ENCODE data around the gene POTEC. TPM values are rescaled to one million over a fixed set of nuclear protein-coding genes. Genes with fewer than 3 reads are reported as not detected.
"Not testable (repeated sequence)": the region's sequence is repeated elsewhere in the genome, so short reads cannot be mapped to it uniquely, and the experiment has no call there.

Gene POTEC
- total RNA-seq, 2 experiments from 2014 or later, result not detected

DNA sequence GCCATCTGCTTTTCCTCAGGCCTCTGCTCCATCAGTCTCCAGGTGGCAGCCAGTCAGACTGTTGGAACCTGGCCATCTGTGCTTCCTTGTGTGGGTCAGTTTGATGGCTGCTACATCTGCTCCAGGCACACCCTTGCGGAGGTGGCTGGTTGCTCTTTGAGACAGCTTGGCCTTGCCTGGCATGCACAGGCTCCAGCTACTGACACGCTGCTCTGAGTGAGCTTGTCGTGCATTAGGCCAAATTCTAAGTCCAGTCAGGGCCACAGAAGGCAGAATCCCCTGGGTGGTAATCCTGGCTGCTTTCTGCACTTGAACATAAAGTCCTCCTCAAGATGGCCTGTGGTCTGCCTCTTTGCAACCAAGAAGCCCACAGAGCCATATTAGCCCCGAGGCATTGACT, 41.5 kb downstream of the POTEC start:
- H2AFZ ChIP-seq (ENCODE audit: low read length); H3K4me2 ChIP-seq (ENCODE audit: low read length); H3K36me3 ChIP-seq (ENCODE audit: insufficient read depth, low read length); H4K20me1 ChIP-seq (ENCODE audit: insufficient read depth, low read length); H3K4me3 ChIP-seq (ENCODE audit: low read depth, low read length, poor library complexity, severe bottlenecking); H3K4me1 ChIP-seq (ENCODE audit: insufficient read depth, low read length, poor library complexity, severe bottlenecking); H3K27ac ChIP-seq (ENCODE audit: low read depth, low read length, poor library complexity, severe bottlenecking); POLR2A ChIA-PET; H3K9me3 ChIP-seq (ENCODE audit: low read length); H3K79me2 ChIP-seq (ENCODE audit: insufficient read depth, low read depth, low read length); H3K9me2 ChIP-seq (ENCODE audit: insufficient read depth, low read length); CTCF ChIA-PET (ENCODE audit: unreplicated experiment); DNase-seq (ENCODE audit: low spot score); BruUV-seq (replicated peaks); intact Hi-C loops (cut with micrococcal nuclease; ENCODE audit: unreplicated experiment): not testable (repeated sequence)

DNA sequence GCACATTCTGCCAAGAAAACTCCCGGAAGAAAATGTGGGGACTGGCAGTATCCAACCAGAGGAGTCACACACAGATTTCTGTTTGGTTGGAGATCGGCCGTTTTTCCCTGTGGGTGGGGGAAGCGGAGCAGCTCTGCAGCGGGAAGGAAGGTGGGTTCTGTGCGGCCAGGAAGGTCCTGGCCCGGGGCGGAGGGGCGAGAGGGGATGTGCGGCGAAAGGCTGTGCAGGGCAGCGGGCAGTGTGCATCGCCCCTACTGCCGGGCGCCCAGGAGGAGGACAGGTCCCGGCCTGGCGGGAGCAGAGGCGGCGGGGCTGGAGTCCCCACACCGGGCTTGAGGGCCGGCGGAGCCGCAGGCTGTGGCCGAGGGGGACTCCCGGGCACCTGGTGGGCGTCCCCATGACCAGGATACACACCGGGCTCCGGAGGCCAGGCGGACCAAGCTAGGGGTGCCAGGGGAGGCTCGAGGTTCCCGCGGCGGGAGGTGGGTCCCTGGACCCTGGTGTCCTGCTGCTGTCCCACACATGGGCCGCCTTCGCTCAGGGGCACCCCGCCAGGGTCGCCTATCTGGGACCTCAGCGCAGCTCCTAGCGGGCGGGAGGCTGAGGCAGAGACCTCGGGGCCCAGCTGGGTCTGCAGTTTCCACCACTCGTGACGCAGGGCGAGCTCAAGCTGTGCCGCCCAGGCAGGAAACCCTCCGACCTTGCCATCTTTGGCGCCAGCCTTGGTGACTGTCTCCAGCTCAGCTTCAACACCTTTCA, 54.0 kb downstream of the POTEC start:
- H3K4me2 ChIP-seq (ENCODE audit: low read length); intact Hi-C loops (cut with micrococcal nuclease; ENCODE audit: unreplicated experiment); H4K20me1 ChIP-seq (ENCODE audit: insufficient read depth, low read length); H3K79me2 ChIP-seq (ENCODE audit: insufficient read depth, low read depth, low read length); POLR2A ChIA-PET; H3K36me3 ChIP-seq (ENCODE audit: insufficient read depth, low read length); DNase-seq (ENCODE audit: low spot score); H3K9me2 ChIP-seq (ENCODE audit: insufficient read depth, low read length); H3K4me1 ChIP-seq (ENCODE audit: insufficient read depth, low read length, poor library complexity, severe bottlenecking); H3K9me3 ChIP-seq (ENCODE audit: low read length); H3K4me3 ChIP-seq (ENCODE audit: low read depth, low read length, poor library complexity, severe bottlenecking); CTCF ChIA-PET (ENCODE audit: unreplicated experiment); H3K27ac ChIP-seq (ENCODE audit: low read depth, low read length, poor library complexity, severe bottlenecking); H2AFZ ChIP-seq (ENCODE audit: low read length); BruUV-seq (replicated peaks): not testable (repeated sequence)

DNA sequence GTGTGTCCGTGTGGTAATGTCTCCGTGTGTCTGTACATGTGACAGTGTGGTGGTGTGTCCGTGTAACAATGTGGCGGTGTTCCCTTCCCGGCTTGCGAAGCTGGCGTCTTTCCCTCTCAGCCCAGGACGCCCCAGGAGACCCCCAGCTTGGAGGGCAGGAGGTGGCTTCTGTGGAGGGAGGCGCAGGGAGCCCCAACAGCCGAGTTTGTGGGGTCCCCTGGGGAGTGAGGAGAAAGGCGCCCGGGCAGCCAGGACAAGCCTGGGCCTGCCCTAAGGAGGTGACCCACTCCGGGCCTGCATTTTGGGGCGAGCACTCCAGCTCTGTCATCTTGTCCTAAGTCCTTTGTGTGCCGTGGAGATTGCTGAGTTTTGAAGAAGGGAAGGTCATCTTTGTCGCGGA, 54.6 kb downstream of the POTEC start:
- DNase-seq (ENCODE audit: low spot score), result not testable (repeated sequence)

DNA sequence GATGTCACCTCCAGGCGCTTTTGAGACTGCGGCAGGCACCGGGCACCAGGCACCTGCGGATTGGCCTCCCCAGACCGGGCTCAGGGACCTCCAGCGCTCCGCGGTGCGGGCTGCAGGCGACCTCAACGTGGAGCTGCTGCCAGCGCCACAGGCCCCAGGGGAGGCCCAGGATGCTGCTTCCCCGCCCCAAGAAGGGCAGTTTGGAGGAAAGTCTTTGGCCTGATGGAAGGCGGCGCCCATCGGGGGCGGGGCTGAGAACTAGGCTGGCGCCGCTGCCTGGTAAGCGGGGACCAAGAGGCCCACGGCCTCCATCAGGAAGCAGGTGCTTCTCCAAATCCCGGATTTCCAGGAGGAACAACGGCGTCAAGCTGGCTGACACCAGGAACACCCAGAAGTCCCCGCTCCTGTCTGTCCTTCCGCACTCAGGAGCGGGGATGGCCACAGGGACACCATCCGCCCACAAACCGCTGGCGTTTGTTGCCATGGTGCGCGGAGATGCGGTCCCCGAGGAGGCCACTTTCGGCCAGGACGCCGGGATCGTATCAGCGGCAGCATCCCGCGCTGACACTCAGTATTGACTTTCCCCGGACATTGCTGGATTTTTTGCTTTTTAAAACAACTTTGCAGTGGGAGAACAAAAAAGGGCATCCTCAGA, 56.3 kb downstream of the POTEC start:
- H2AFZ ChIP-seq (ENCODE audit: low read length); H3K27ac ChIP-seq (ENCODE audit: low read depth, low read length, poor library complexity, severe bottlenecking); H3K4me1 ChIP-seq (ENCODE audit: insufficient read depth, low read length, poor library complexity, severe bottlenecking); POLR2A ChIA-PET; H3K9me3 ChIP-seq (ENCODE audit: low read length); H3K79me2 ChIP-seq (ENCODE audit: insufficient read depth, low read depth, low read length); H3K36me3 ChIP-seq (ENCODE audit: insufficient read depth, low read length); BruUV-seq (replicated peaks); DNase-seq (ENCODE audit: low spot score); CTCF ChIA-PET (ENCODE audit: unreplicated experiment); H4K20me1 ChIP-seq (ENCODE audit: insufficient read depth, low read length); H3K4me2 ChIP-seq (ENCODE audit: low read length); H3K4me3 ChIP-seq (ENCODE audit: low read depth, low read length, poor library complexity, severe bottlenecking); H3K9me2 ChIP-seq (ENCODE audit: insufficient read depth, low read length); intact Hi-C loops (cut with micrococcal nuclease; ENCODE audit: unreplicated experiment): not testable (repeated sequence)

More for the DNA sequence above, 54.6 kb downstream of the POTEC start:
- H3K4me1 ChIP-seq (ENCODE audit: insufficient read depth, low read length, poor library complexity, severe bottlenecking); POLR2A ChIA-PET; CTCF ChIA-PET (ENCODE audit: unreplicated experiment); H3K27ac ChIP-seq (ENCODE audit: low read depth, low read length, poor library complexity, severe bottlenecking); H2AFZ ChIP-seq (ENCODE audit: low read length); BruUV-seq (replicated peaks); H3K9me3 ChIP-seq (ENCODE audit: low read length); H3K36me3 ChIP-seq (ENCODE audit: insufficient read depth, low read length); intact Hi-C loops (cut with micrococcal nuclease; ENCODE audit: unreplicated experiment); H3K4me3 ChIP-seq (ENCODE audit: low read depth, low read length, poor library complexity, severe bottlenecking); H3K4me2 ChIP-seq (ENCODE audit: low read length); H3K9me2 ChIP-seq (ENCODE audit: insufficient read depth, low read length); H3K79me2 ChIP-seq (ENCODE audit: insufficient read depth, low read depth, low read length); H4K20me1 ChIP-seq (ENCODE audit: insufficient read depth, low read length): not testable (repeated sequence)

DNA sequence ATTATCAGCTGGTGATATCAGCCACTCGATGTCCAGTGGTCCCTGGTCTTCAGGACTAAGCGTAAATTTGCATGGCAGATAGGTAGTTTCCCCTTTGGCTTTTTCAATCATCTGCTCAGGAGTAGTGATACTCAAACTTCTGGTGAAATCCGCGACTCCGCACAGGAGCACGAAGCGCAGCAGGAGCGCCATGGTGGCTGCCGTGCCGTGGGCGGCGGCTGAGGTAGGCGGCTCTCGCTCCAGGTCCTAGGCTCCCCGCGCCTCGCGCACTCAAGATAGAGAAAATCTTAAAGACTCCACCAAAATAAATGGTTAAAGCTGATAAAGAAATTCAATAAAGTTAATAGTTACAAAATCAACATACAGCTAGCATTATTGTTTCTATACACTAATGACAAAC, 64.3 kb downstream of the POTEC start:
- H3K4me3 ChIP-seq (ENCODE audit: low read depth, low read length, poor library complexity, severe bottlenecking); CTCF ChIA-PET (ENCODE audit: unreplicated experiment); H4K20me1 ChIP-seq (ENCODE audit: insufficient read depth, low read length); H3K4me2 ChIP-seq (ENCODE audit: low read length); H3K9me3 ChIP-seq (ENCODE audit: low read length); H3K79me2 ChIP-seq (ENCODE audit: insufficient read depth, low read depth, low read length); H3K27ac ChIP-seq (ENCODE audit: low read depth, low read length, poor library complexity, severe bottlenecking); H3K4me1 ChIP-seq (ENCODE audit: insufficient read depth, low read length, poor library complexity, severe bottlenecking); H2AFZ ChIP-seq (ENCODE audit: low read length); H3K9me2 ChIP-seq (ENCODE audit: insufficient read depth, low read length); intact Hi-C loops (cut with micrococcal nuclease; ENCODE audit: unreplicated experiment); DNase-seq (ENCODE audit: low spot score); H3K36me3 ChIP-seq (ENCODE audit: insufficient read depth, low read length); BruUV-seq (replicated peaks); POLR2A ChIA-PET: not testable (repeated sequence)

DNA sequence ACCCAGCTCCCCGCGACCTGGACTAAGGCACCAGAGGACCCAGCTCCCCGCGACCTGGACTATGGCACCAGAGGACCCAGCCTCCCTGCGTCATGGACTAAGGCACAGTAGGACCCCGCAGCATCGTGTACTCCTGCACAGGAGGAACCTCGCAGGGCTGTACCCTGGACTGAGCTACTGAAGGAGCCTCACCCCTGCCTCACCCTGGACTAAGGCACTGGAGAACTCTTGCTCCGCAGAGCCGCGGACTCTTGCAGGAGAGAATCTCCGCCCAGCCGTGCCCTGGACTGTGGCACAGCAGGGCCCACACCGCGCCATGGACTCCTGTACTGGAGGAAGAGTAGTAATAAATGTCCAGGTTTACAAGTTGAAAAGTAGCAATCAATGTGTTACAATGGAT, 67.9 kb downstream of the POTEC start:
- H4K20me1 ChIP-seq (ENCODE audit: insufficient read depth, low read length); H3K27ac ChIP-seq (ENCODE audit: low read depth, low read length, poor library complexity, severe bottlenecking); H3K9me3 ChIP-seq (ENCODE audit: low read length); intact Hi-C loops (cut with micrococcal nuclease; ENCODE audit: unreplicated experiment); DNase-seq (ENCODE audit: low spot score); H3K9me2 ChIP-seq (ENCODE audit: insufficient read depth, low read length); H3K4me2 ChIP-seq (ENCODE audit: low read length); CTCF ChIA-PET (ENCODE audit: unreplicated experiment); H3K4me3 ChIP-seq (ENCODE audit: low read depth, low read length, poor library complexity, severe bottlenecking); BruUV-seq (replicated peaks); H2AFZ ChIP-seq (ENCODE audit: low read length); H3K79me2 ChIP-seq (ENCODE audit: insufficient read depth, low read depth, low read length); H3K4me1 ChIP-seq (ENCODE audit: insufficient read depth, low read length, poor library complexity, severe bottlenecking); H3K36me3 ChIP-seq (ENCODE audit: insufficient read depth, low read length); POLR2A ChIA-PET: not testable (repeated sequence)

Measured in OCI-LY7 (cell line).